T-cell (primary cell): ENCODE measurements around the gene AREL1. TPM values are rescaled to one million over a fixed set of nuclear protein-coding genes. Genes with fewer than 3 reads are reported as not detected.

Experiments
- ATAC-seq, 4 experiments: fragments of 200-7000 bp in 3 of 4; fragments of 150-1000 bp in 1 of 4; cut with Tn5 transposase; replicated peaks in 1 of 4; 1 replicate in 3 of 4; 2 replicates in 1 of 4; pipeline ENCODE4 v1.10.0; 2021; ENCODE audit warnings: moderate library complexity in 3 of 4, mild to moderate bottlenecking in 2 of 4, moderate number of reproducible peaks in 1 of 4
- CTCF ChIA-PET, 2 donors: fragments of 300-600 bp; sonication (Branson Sonifier 250); formaldehyde crosslinking; loops; one replicate each; lab custom pipeline; 2022; ENCODE audit warnings: antibody characterized with exemption in 2 of 2; lab: Charles Lee
- POLR2A ChIA-PET, 2 donors: fragments of 300-600 bp; sonication (Branson Sonifier 250); formaldehyde crosslinking; loops; one replicate each; lab custom pipeline; 2022; ENCODE audit warnings: antibody characterized with exemption in 2 of 2; lab: Charles Lee
- DNase-seq, 35 experiments: peaks; one replicate each; pipeline versions ENCODE4 v3.0.0 to v3.0.0-alpha.2; 2013 to 2023
- H3K27ac ChIP-seq: one replicate; pipeline ENCODE4 v1.5.1; 2013; ENCODE audit warnings: low read length
- H3K27me3 ChIP-seq, 2 experiments: replicated peaks in 1 of 2; 1 replicate in 1 of 2; 2 replicates in 1 of 2; pipeline versions ENCODE4 v1.6.1 to v1.7.0; 2013; ENCODE audit warnings: low read length in 1 of 2, mixed read lengths in 1 of 2; ENCODE audit not compliant: control insufficient read depth in 2 of 2, insufficient read depth in 2 of 2; ENCODE audit errors: extremely low read depth in 1 of 2
- H3K36me3 ChIP-seq, 2 donors: 1 replicate in 1 of 2; 2 replicates in 1 of 2; pipeline versions ENCODE4 v1.6.1 to v1.7.0; 2013; ENCODE audit warnings: low read length in 1 of 2; ENCODE audit not compliant: control insufficient read depth in 2 of 2, insufficient read depth in 1 of 2; ENCODE audit errors: extremely low read depth in 1 of 2
- H3K4me1 ChIP-seq, 2 experiments: 1 replicate in 1 of 2; 2 replicates in 1 of 2; pipeline versions ENCODE4 v1.6.1 to v1.7.0; 2013; ENCODE audit warnings: low read length in 2 of 2, mixed read lengths in 1 of 2; ENCODE audit not compliant: insufficient read depth in 2 of 2, control insufficient read depth in 1 of 2; ENCODE audit errors: extremely low read depth in 1 of 2
- H3K4me3 ChIP-seq, 2 donors: 1 replicate in 1 of 2; 2 replicates in 1 of 2; pipeline versions ENCODE4 v1.5.1 to v1.7.0; 2013; ENCODE audit warnings: mild to moderate bottlenecking in 2 of 2, low read length in 1 of 2, moderate library complexity in 1 of 2; ENCODE audit not compliant: control insufficient read depth in 1 of 2; ENCODE audit errors: extremely low read depth in 1 of 2
- H3K9me3 ChIP-seq: 2 replicates; pipeline ENCODE4 v1.7.0; 2013
- H3K27ac Mint-ChIP-seq, 2 donors: one replicate each; pipeline ENCODE4 v1.8.0; 2020 to 2021; ENCODE audit warnings: mild to moderate bottlenecking in 2 of 2, mixed read lengths in 2 of 2
- H3K27me3 Mint-ChIP-seq, 2 donors: one replicate each; pipeline ENCODE4 v1.8.0; 2021 to 2022; ENCODE audit warnings: mixed read lengths in 2 of 2
- H3K36me3 Mint-ChIP-seq: one replicate; pipeline ENCODE4 v1.8.0; 2021; ENCODE audit warnings: mixed read lengths
- H3K4me1 Mint-ChIP-seq, 3 donors: one replicate each; pipeline ENCODE4 v1.8.0; 2020 to 2022; ENCODE audit warnings: mixed read lengths in 3 of 3, mild to moderate bottlenecking in 1 of 3
- H3K4me3 Mint-ChIP-seq, 3 donors: one replicate each; pipeline ENCODE4 v1.8.0; 2020 to 2022; ENCODE audit warnings: mild to moderate bottlenecking in 3 of 3, mixed read lengths in 3 of 3, moderate library complexity in 3 of 3
- H3K9me3 Mint-ChIP-seq, 3 donors: one replicate each; pipeline ENCODE4 v1.8.0; 2020 to 2022; ENCODE audit warnings: mixed read lengths in 3 of 3
- WGBS: methylation state at CpG from one replicate; pipeline ENCODE4 v1.1.5; 2013; ENCODE audit warnings: missing lambda C conversion rate; ENCODE audit not compliant: insufficient coverage; 5-methylcytosine and 5-hydroxymethylcytosine counted together
- total RNA-seq, 35 experiments: library from RNA in 6 of 35; stranded (reverse) in 6 of 35; fragments of 120-200 nt in 1 of 35; gene quantifications; one replicate each; pipeline versions ENCODE4 v1.2.1 to v1.2.4 and lab custom pipeline; 2013 to 2026

The AREL1 gene
- total RNA-seq, 5 donors from 2014 or later (not counting 1 experiment from before 2014, with no cell fraction given): 38.7 to 46.2 (median 42.3) TPM

- Mint-ChIP-seq H3K9me3 (no peaks in the 10 kb centered on the region), H3K4me3 (no peak overlapping the region), H3K27ac (no peak overlapping the region), H3K4me1 (no peaks in the 10 kb centered on the region), H3K27me3 (peaks cover 0 to 2% of the 10 kb centered on the region in 2 donors), H3K36me3 (no peaks in the 10 kb centered on the region)
- H3K36me3 ChIP-seq: no peaks in the 10 kb centered on the region
- CTCF ChIA-PET: interaction anchor here in 1 of 2 donors (0.7 kb wide), 1 partner anchor 11 kb away, joined by 3 read pairs; no protein-coding TSS in a partner anchor
- ATAC-seq (no peak), DNase-seq (no peak)
- H3K4me1 ChIP-seq: no peaks in the 10 kb centered on the region
- no peak overlapping the region for H3K27ac ChIP-seq
- POLR2A ChIA-PET: no interaction called here
- no peaks in the 10 kb centered on the region for H3K9me3 ChIP-seq
- no CpG with 5 or more reads among the region's 1 CpG for WGBS
- H3K27me3 ChIP-seq: no peaks in the 10 kb centered on the region
- no peak overlapping the region for H3K4me3 ChIP-seq
Measured at GRCh38 chr14:74634481-74634880, 78.4 kb downstream of the AREL1 start.

- peaks cover 0 to 2% of the 10 kb centered on the region in 2 experiments for H3K4me1 ChIP-seq
- ChIA-PET POLR2A (no interaction called here), CTCF (no interaction called here)
- Mint-ChIP-seq H3K27me3 (peaks cover 0 to 2% of the 10 kb centered on the region in 2 donors), H3K4me1 (peaks cover 0 to 3% (median 2%) of the 10 kb centered on the region in 3 donors), H3K9me3 (no peaks in the 10 kb centered on the region), H3K4me3 (no peak overlapping the region), H3K27ac (no peak overlapping the region), H3K36me3 (no peaks in the 10 kb centered on the region)
- H3K4me3 ChIP-seq: no peak overlapping the region
- DNase-seq: no peak
- no peak overlapping the region for H3K27ac ChIP-seq
- no peak for ATAC-seq
- no peaks in the 10 kb centered on the region for H3K27me3 ChIP-seq
- no peaks in the 10 kb centered on the region for H3K36me3 ChIP-seq
- no peaks in the 10 kb centered on the region for H3K9me3 ChIP-seq
- WGBS: 90% methylated on average over 12 of the region's 15 CpGs
Measured at GRCh38 chr14:74630881-74631690, 81.8 kb downstream of the AREL1 start.

- Histone ChIP-seq H3K4me3 (no peak overlapping the region), H3K27me3 (no peaks in the 10 kb centered on the region), H3K36me3 (no peaks in the 10 kb centered on the region), H3K4me1 (peaks cover 0 to 4% of the 10 kb centered on the region in 2 experiments), H3K9me3 (no peaks in the 10 kb centered on the region), H3K27ac (no peak overlapping the region)
- 87% methylated on average over 4 of the region's 5 CpGs for WGBS
- no peak for DNase-seq
- Mint-ChIP-seq H3K9me3 (no peaks in the 10 kb centered on the region), H3K4me1 (peaks cover 0 to 6% (median 2%) of the 10 kb centered on the region in 3 donors), H3K27ac (no peak overlapping the region), H3K36me3 (no peaks in the 10 kb centered on the region), H3K27me3 (no peaks in the 10 kb centered on the region), H3K4me3 (no peak overlapping the region)
- no peak for ATAC-seq
- CTCF ChIA-PET: no interaction called here
- POLR2A ChIA-PET: no interaction called here
Measured at GRCh38 chr14:74628418-74628817, 84.5 kb downstream of the AREL1 start.

- ATAC-seq (no peak), DNase-seq (no peak)
- ChIA-PET POLR2A (interaction anchor here (0.6 to 0.7 kb wide), 3 partner anchors 13 to 997 kb away, joined by 3 to 8 read pairs (median 3); no protein-coding TSS in a partner anchor), CTCF (interaction anchor here in 1 of 2 donors (1.0 kb wide), 1 partner anchor 14 kb away, joined by 3 read pairs; no protein-coding TSS in a partner anchor)
- no peaks in the 10 kb centered on the region for H3K27me3 Mint-ChIP-seq
- peak overlapping the region in 1 of 3 donors; percentile 3 for H3K4me3 Mint-ChIP-seq
- Histone ChIP-seq H3K27ac (no peak overlapping the region), H3K4me1 (peaks cover 0 to 4% of the 10 kb centered on the region in 2 experiments), H3K36me3 (no peaks in the 10 kb centered on the region), H3K9me3 (no peaks in the 10 kb centered on the region), H3K27me3 (no peaks in the 10 kb centered on the region), H3K4me3 (no peak overlapping the region)
- no peaks in the 10 kb centered on the region for H3K36me3 Mint-ChIP-seq
- 41% methylated on average over 2 of the region's 8 CpGs for WGBS
- H3K9me3 Mint-ChIP-seq: no peaks in the 10 kb centered on the region
- peaks cover 0 to 6% (median 2%) of the 10 kb centered on the region in 3 donors for H3K4me1 Mint-ChIP-seq
- no peak overlapping the region for H3K27ac Mint-ChIP-seq
Measured at GRCh38 chr14:74627076-74627475, 85.8 kb downstream of the AREL1 start.

- no peaks in the 10 kb centered on the region for H3K36me3 ChIP-seq
- no peak overlapping the region for H3K4me3 ChIP-seq
- ChIA-PET POLR2A (no interaction called here), CTCF (interaction anchor here (0.5 to 1.0 kb wide), 3 partner anchors 10 to 14 kb away, joined by 3 to 4 read pairs (median 3); partner anchors contain the start of gene LTBP2 (in 1 of the 2))
- H3K4me1 ChIP-seq: peaks cover 12 to 51% of the 10 kb centered on the region in 2 experiments
- no peak overlapping the region for H3K27ac ChIP-seq
- H3K27me3 ChIP-seq: peaks cover 0 to under 1% of the 10 kb centered on the region in 2 experiments
- no peaks in the 10 kb centered on the region for H3K9me3 Mint-ChIP-seq
- H3K9me3 ChIP-seq: no peaks in the 10 kb centered on the region
- H3K36me3 Mint-ChIP-seq: no peaks in the 10 kb centered on the region
- H3K4me3 Mint-ChIP-seq: no peak overlapping the region
- no peaks in the 10 kb centered on the region for H3K27me3 Mint-ChIP-seq
- DNase-seq: no peak
- peaks cover 32 to 47% (median 43%) of the 10 kb centered on the region in 3 donors for H3K4me1 Mint-ChIP-seq
- no peak overlapping the region for H3K27ac Mint-ChIP-seq
- 93% methylated on average over 2 of the region's 5 CpGs for WGBS
- ATAC-seq: no peak
Measured at GRCh38 chr14:74622257-74622656, 90.6 kb downstream of the AREL1 start.

GRCh38 chr14:74621556-74621955 is 91.3 kb downstream of the AREL1 start:
- H3K4me1 Mint-ChIP-seq: peaks cover 33 to 48% (median 42%) of the 10 kb centered on the region in 3 donors
- POLR2A ChIA-PET: no interaction called here
- no peaks in the 10 kb centered on the region for H3K36me3 ChIP-seq

More at GRCh38 chr14:74621556-74621955, 91.3 kb downstream of the AREL1 start:
- H3K9me3 ChIP-seq: no peaks in the 10 kb centered on the region
- WGBS: 92% methylated on average over 3 of the region's 6 CpGs
- no peak for ATAC-seq
- no peak overlapping the region for H3K4me3 ChIP-seq
- peaks cover 0 to 3% of the 10 kb centered on the region in 2 experiments for H3K27me3 ChIP-seq
- Mint-ChIP-seq H3K27ac (no peak overlapping the region), H3K36me3 (no peaks in the 10 kb centered on the region), H3K9me3 (no peaks in the 10 kb centered on the region), H3K4me3 (no peak overlapping the region), H3K27me3 (no peaks in the 10 kb centered on the region)
- no peak for DNase-seq
- no peak overlapping the region for H3K27ac ChIP-seq
- peaks cover 12 to 57% of the 10 kb centered on the region in 2 experiments for H3K4me1 ChIP-seq
- CTCF ChIA-PET: interaction anchor here in 1 of 2 donors (1.0 kb wide), 1 partner anchor 9 kb away, joined by 4 read pairs; the partner anchor contains the start of gene LTBP2
